Body of pancreas (tissue), 4 donors: ENCODE results near the gene PRKG1. TPM values are rescaled to one million over a fixed set of nuclear protein-coding genes. Genes with fewer than 3 reads are reported as not detected.
"Not testable (repeated sequence)": the region's sequence is repeated elsewhere in the genome, so short reads cannot be mapped to it uniquely, and the experiment has no call there.

Source experiments
- ATAC-seq: fragments of 150-250 bp; one replicate; pipeline ENCODE4 v1.9.1; 2016
- DNase-seq, 4 donors: peaks; one replicate each; pipeline ENCODE4 v3.0.0-alpha.2; 2019
- H3K27ac ChIP-seq, 4 donors: fragments of 200-600 bp; sonication (generic); 1 replicate in 3 of 4; 2 replicates in 1 of 4; pipeline versions ENCODE4 v1.5.1 to v1.6.1; 2016 to 2019; ENCODE audit warnings: mild to moderate bottlenecking in 1 of 4, mixed read lengths in 1 of 4, moderate library complexity in 1 of 4
- H3K27me3 ChIP-seq, 2 donors: fragments of 200-600 bp; sonication (generic); one replicate each; pipeline ENCODE4 v1.6.0; 2016; ENCODE audit warnings: mild to moderate bottlenecking in 1 of 2
- H3K36me3 ChIP-seq, 2 donors: fragments of 200-600 bp; sonication (generic); replicated peaks in 1 of 2; 2 replicates each; pipeline ENCODE4 v1.5.1; 2016; ENCODE audit warnings: low read depth in 2 of 2; ENCODE audit not compliant: insufficient read depth in 1 of 2
- H3K4me1 ChIP-seq: fragments of 200-600 bp; sonication (generic); one replicate; pipeline ENCODE4 v1.6.0; 2016
- H3K4me3 ChIP-seq, 2 donors: fragments of 200-600 bp; sonication (generic); 1 replicate in 1 of 2; 2 replicates in 1 of 2; pipeline ENCODE4 v1.5.1; 2016 to 2019
- H3K9me3 ChIP-seq, 3 donors: fragments of 200-600 bp; sonication (generic); 1 replicate in 2 of 3; 2 replicates in 1 of 3; pipeline ENCODE4 v1.5.1; 2016
- POLR2A ChIP-seq, 3 donors: fragments of 450-650 bp; IDR thresholded peaks; one replicate each; pipeline ENCODE4 v1.6.1; 2016; ENCODE audit warnings: antibody characterized with exemption in 3 of 3, mild to moderate bottlenecking in 2 of 3
- WGBS, 2 donors: methylation state at CpG; one replicate each; pipeline ENCODE4 v1.1.5; 2017; 5-methylcytosine and 5-hydroxymethylcytosine counted together
- intact Hi-C: fragments of 100-400 bp; cut with DNase I; formaldehyde crosslinking; loops from one replicate; pipeline ENCODE4 v1.15.1; 2023
- total RNA-seq, 2 donors: library from RNA; depleted of rRNA; stranded (reverse); fragments of >200 nt; gene quantifications; one replicate each; pipeline ENCODE4 v1.1.0, GENCODE V29; 2016
- TF ChIP-seq, protein P1 (sequence below), 7 experiments: fragments of 450-650 bp in 4 of 7; fragments of 200-600 bp in 3 of 7; sonication (generic) in 3 of 7; IDR thresholded peaks; one replicate each; pipeline ENCODE4 v1.5.1; 2016 to 2019; ENCODE audit warnings: antibody characterized with exemption in 7 of 7

PRKG1 gene
- total RNA-seq, 2 donors from 2014 or later: 14.2 to 18.9 TPM

DNA sequence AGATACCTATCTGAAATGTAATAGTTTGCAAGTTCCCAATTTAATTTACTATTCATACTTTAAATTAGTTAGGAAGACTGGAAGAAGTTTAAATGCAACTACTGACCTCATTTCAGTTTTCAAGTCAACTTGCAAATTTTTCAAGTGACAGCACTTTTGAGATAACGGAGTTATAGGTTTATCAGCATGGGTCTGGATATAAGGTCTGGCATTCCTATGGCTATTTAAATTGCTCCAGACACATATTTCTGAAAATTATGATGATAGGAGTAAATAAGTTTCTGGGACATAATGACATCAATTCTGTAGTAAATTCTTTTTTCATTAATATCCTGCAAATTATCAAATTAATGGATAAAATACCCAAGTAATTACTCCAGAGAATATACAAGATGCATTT, 251.9 kb downstream of the PRKG1 start:
- no peak for TF ChIP-seq POLR2A (IDR thresholded peaks at IDR 0.05)
- intact Hi-C loops: no loop called here
- H3K4me1 ChIP-seq: no peaks in the 10 kb centered on the region
- H3K9me3 ChIP-seq: no peaks in the 10 kb centered on the region
- H3K27ac ChIP-seq: no peak overlapping the region
- no peak overlapping the region for H3K4me3 ChIP-seq
- H3K36me3 ChIP-seq: no peaks in the 10 kb centered on the region
- H3K27me3 ChIP-seq: no peaks in the 10 kb centered on the region
- DNase-seq (no peak), ATAC-seq (no peak)
- WGBS, 2 donors: 83 to 95% methylated on average over 1 of the region's 1 CpG

DNA sequence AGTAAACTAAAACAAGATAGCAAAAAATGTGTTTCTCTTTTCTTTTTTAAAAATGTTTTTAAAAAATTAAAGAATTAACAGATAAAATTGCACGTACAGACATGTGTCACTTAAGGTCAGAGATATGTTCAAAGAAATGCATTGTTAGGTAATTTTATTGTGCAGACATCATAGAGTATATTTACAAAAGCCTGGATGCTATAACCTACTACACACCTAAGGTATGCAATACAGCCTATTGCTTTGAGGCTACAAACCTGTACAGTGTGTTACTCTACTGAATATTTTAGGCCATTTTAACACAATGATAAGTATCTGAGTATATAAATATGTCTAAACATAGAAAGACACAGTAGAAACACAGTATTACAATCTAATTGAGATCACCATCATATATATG, 253.1 kb downstream of the PRKG1 start:
- DNase-seq (no peak), ATAC-seq (no peak)
- intact Hi-C loops: no loop called here
- H3K4me1 ChIP-seq: no peaks in the 10 kb centered on the region
- H3K27ac ChIP-seq: no peak overlapping the region
- no peaks in the 10 kb centered on the region for H3K36me3 ChIP-seq
- TF ChIP-seq, protein P1, sequence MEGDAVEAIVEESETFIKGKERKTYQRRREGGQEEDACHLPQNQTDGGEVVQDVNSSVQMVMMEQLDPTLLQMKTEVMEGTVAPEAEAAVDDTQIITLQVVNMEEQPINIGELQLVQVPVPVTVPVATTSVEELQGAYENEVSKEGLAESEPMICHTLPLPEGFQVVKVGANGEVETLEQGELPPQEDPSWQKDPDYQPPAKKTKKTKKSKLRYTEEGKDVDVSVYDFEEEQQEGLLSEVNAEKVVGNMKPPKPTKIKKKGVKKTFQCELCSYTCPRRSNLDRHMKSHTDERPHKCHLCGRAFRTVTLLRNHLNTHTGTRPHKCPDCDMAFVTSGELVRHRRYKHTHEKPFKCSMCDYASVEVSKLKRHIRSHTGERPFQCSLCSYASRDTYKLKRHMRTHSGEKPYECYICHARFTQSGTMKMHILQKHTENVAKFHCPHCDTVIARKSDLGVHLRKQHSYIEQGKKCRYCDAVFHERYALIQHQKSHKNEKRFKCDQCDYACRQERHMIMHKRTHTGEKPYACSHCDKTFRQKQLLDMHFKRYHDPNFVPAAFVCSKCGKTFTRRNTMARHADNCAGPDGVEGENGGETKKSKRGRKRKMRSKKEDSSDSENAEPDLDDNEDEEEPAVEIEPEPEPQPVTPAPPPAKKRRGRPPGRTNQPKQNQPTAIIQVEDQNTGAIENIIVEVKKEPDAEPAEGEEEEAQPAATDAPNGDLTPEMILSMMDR (IDR thresholded peaks at IDR 0.05): no peak
- TF ChIP-seq POLR2A (IDR thresholded peaks at IDR 0.05): no peak
- H3K4me3 ChIP-seq: no peak overlapping the region
- WGBS, 2 donors: 83 to 96% methylated on average over 1 of the region's 1 CpG
- H3K9me3 ChIP-seq: no peaks in the 10 kb centered on the region
- H3K27me3 ChIP-seq: no peaks in the 10 kb centered on the region

DNA sequence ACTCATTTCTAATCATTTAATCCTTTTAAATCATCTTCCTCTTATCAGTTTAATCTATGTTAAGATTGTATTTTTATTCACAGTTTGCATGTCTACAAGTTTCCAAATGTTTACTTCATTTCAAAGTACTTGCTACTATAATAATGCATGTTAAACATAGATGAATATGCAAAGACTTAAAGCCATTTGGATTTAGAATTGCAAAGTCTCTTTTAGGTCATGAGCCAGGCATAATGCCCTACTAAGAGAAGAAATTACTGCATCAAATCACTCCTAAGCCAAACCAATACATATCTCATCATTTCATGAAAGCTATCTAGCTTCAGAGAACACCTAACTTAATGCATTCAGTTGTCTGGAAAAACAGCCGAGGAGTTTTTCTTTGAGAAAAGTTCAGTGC, 266.1 kb downstream of the PRKG1 start:
- intact Hi-C loops: no loop called here
- TF ChIP-seq, protein P1 (IDR thresholded peaks at IDR 0.05): no peak
- no peak for TF ChIP-seq POLR2A (IDR thresholded peaks at IDR 0.05)
- Histone ChIP-seq H3K4me1 (no peaks in the 10 kb centered on the region), H3K27me3 (no peaks in the 10 kb centered on the region), H3K36me3 (no peaks in the 10 kb centered on the region), H3K27ac (no peak overlapping the region), H3K9me3 (no peaks in the 10 kb centered on the region), H3K4me3 (no peak overlapping the region)
- ATAC-seq (no peak), DNase-seq (no peak)
- WGBS, 2 donors: 96% methylated on average over 1 of the region's 1 CpG

DNA sequence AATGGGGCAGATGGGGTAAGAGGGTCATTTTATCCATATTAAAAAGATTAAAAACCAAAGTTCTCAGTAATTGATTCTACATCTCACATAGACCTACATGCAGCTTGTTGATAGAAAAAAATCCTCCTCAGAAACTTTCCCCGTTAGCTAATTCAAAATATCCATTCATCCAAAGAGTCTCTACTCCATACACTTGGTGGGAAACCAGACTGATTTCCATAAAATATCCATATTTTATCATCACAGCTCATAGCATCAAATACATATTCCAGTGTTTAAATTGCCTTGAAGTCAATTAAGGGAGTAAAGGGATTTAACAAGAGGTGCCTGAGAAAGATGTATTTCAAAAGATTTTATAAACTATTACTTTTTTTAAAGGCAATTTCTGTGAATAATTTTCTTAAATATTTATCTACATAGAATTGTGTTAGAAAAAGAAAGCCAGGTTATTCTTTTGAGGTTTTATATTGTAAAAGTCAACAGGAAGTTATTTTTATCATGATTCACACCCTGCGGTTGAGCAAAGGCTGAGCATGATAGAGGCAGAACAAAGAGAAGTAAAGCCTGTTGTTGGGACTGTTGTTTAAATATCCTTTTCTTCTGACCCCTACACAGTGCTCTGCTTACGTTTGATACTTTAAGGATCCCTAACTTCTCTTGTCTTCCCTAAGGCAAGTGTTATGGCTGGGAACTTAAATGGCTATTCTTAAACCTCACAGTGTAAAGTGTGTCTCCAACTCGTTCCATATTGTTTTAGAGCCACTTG, 266.7 kb downstream of the PRKG1 start:
- TF ChIP-seq, protein P1 (IDR thresholded peaks at IDR 0.05): no peak
- no peak for TF ChIP-seq POLR2A (IDR thresholded peaks at IDR 0.05)
- H3K4me3 ChIP-seq: no peak overlapping the region
- H3K27ac ChIP-seq: no peak overlapping the region
- no peaks in the 10 kb centered on the region for H3K9me3 ChIP-seq
- no peaks in the 10 kb centered on the region for H3K27me3 ChIP-seq
- ATAC-seq (no peak), DNase-seq (no peak)
- 78 to 82% methylated on average over 4 of the region's 4 CpGs for WGBS, 2 donors
- H3K4me1 ChIP-seq: no peaks in the 10 kb centered on the region
- no peaks in the 10 kb centered on the region for H3K36me3 ChIP-seq
- intact Hi-C loops: no loop called here

DNA sequence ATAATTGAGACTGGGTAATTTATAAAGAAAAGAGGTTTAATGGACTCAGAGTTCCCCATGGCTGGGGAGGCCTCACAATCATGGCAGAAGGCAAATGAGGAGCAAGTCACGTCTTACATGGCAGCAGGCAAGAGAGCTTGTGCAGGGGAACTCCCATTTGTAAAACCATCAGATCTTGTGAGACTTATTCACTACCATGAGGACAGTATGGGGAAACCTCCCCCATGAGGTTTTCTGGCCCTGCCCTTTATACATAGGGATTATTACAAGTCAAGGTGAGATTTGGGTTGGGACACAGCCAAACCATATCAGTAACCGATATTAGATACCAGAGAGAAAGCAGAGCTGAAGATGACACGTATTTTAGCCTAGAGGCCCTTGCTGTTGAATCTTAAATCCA, 267.5 kb downstream of the PRKG1 start:
- intact Hi-C loops, H3K4me3 ChIP-seq, DNase-seq, H3K27me3 ChIP-seq, H3K9me3 ChIP-seq, ATAC-seq, H3K4me1 ChIP-seq, H3K27ac ChIP-seq, H3K36me3 ChIP-seq: not testable (repeated sequence)
- WGBS, 2 donors: 66 to 71% methylated on average over 3 of the region's 3 CpGs

DNA sequence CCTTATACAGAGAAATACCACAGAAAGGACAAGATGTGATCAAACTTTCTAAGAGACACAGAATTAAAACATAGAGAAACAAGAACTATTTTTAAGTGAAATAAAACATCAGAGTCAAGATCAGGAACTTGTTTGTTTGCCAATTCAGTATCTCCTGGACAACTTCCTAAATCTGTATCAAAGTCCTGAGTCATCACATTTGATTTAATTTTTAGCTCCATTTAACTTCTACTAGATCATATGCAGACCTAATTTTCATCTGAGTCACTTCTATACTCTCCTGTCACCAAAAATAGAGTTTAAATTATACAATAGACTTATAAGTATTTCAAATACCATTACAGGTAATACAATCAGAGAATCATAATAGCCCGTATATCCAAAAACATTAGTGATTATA, 268.1 kb downstream of the PRKG1 start:
- DNase-seq (no peak), ATAC-seq (no peak)
- Histone ChIP-seq H3K27ac (no peak overlapping the region), H3K4me1 (no peaks in the 10 kb centered on the region), H3K9me3 (no peaks in the 10 kb centered on the region), H3K36me3 (no peaks in the 10 kb centered on the region), H3K27me3 (no peaks in the 10 kb centered on the region), H3K4me3 (no peak overlapping the region)
- 90 to 98% methylated on average over 1 of the region's 1 CpG for WGBS, 2 donors
- TF ChIP-seq, protein P1 (IDR thresholded peaks at IDR 0.05): no peak
- TF ChIP-seq POLR2A (IDR thresholded peaks at IDR 0.05): no peak
- intact Hi-C loops: no loop called here
